Liver (tissue), 9 donors: Measurements from ENCODE around the gene MRPL9. TPM values are rescaled to one million over a fixed set of nuclear protein-coding genes. Genes with fewer than 3 reads are reported as not detected.

Experiments
- DNase-seq: peaks from one replicate; pipeline ENCODE4 v3.0.0-alpha.2; 2017; ENCODE audit warnings: low spot score
- H3K27ac ChIP-seq, 2 donors: one replicate each; pipeline ENCODE4 v1.7.0; 2013; ENCODE audit warnings: inconsistent platforms in 2 of 2, low read length in 2 of 2, control low read depth in 1 of 2, low read depth in 1 of 2, mild to moderate bottlenecking in 1 of 2
- H3K27me3 ChIP-seq, 4 donors: one replicate each; pipeline versions ENCODE4 v1.6.1 to v1.7.0; 2013; ENCODE audit warnings: low read length in 3 of 4, inconsistent platforms in 1 of 4, mild to moderate bottlenecking in 1 of 4, moderate library complexity in 1 of 4; ENCODE audit not compliant: control insufficient read depth in 4 of 4, insufficient read depth in 4 of 4
- H3K36me3 ChIP-seq, 4 donors: one replicate each; pipeline versions ENCODE4 v1.6.1 to v1.7.0; 2013; ENCODE audit warnings: low read length in 3 of 4, mild to moderate bottlenecking in 3 of 4, low read depth in 1 of 4, moderate library complexity in 1 of 4; ENCODE audit not compliant: control insufficient read depth in 4 of 4, insufficient read depth in 3 of 4
- H3K4me1 ChIP-seq, 4 donors: one replicate each; pipeline versions ENCODE4 v1.6.1 to v1.7.0; 2013; ENCODE audit warnings: low read length in 3 of 4, mild to moderate bottlenecking in 3 of 4, moderate library complexity in 1 of 4; ENCODE audit not compliant: control insufficient read depth in 4 of 4, insufficient read depth in 4 of 4
- H3K4me3 ChIP-seq, 3 donors: one replicate each; pipeline versions ENCODE4 v1.6.1 to v1.7.0; 2013; ENCODE audit warnings: low read length in 3 of 3, control low read depth in 1 of 3, low read depth in 1 of 3, mild to moderate bottlenecking in 1 of 3
- H3K9ac ChIP-seq, 2 donors: one replicate each; pipeline ENCODE4 v1.7.0; 2013; ENCODE audit warnings: low read length in 2 of 2, mild to moderate bottlenecking in 2 of 2, moderate library complexity in 2 of 2, control low read depth in 1 of 2, low read depth in 1 of 2
- H3K9me3 ChIP-seq, 4 donors: one replicate each; pipeline versions ENCODE4 v1.6.1 to v1.7.0; 2013; ENCODE audit warnings: low read length in 3 of 4; ENCODE audit not compliant: control insufficient read depth in 4 of 4
- FOXA1 ChIP-seq: IDR thresholded peaks from 2 replicates; pipeline ENCODE4 v1.6.1; 2016; ENCODE audit warnings: antibody characterized with exemption
- FOXA2 ChIP-seq: IDR thresholded peaks from 2 replicates; pipeline ENCODE4 v1.6.1; 2016; ENCODE audit warnings: antibody characterized with exemption
- HNF4A ChIP-seq, 2 donors: conservative IDR thresholded peaks; 2 replicates each; pipeline ENCODE4 v1.6.1; 2016; ENCODE audit warnings: antibody characterized with exemption in 2 of 2, mild to moderate bottlenecking in 2 of 2
- HNF4G ChIP-seq: IDR thresholded peaks from 2 replicates; pipeline ENCODE4 v1.6.1; 2016; ENCODE audit warnings: antibody characterized with exemption
- NR2F2 ChIP-seq: IDR thresholded peaks from 2 replicates; pipeline ENCODE4 v1.6.1; 2016; ENCODE audit warnings: antibody characterized with exemption
- RAD21 ChIP-seq, 2 donors: IDR thresholded peaks; 2 replicates each; pipeline ENCODE4 v1.6.1; 2016; ENCODE audit warnings: antibody characterized with exemption in 2 of 2, mild to moderate bottlenecking in 2 of 2
- REST ChIP-seq: IDR thresholded peaks from 2 replicates; pipeline ENCODE4 v1.6.1; 2016; ENCODE audit warnings: antibody characterized with exemption, mild to moderate bottlenecking
- RXRA ChIP-seq, 2 donors: IDR thresholded peaks; 2 replicates each; pipeline ENCODE4 v1.6.1; 2017 to 2018; ENCODE audit warnings: antibody characterized with exemption in 2 of 2, mild to moderate bottlenecking in 1 of 2
- SP1 ChIP-seq: IDR thresholded peaks from 2 replicates; pipeline ENCODE4 v1.6.1; 2018; ENCODE audit warnings: antibody characterized with exemption, mild to moderate bottlenecking
- TAF1 ChIP-seq: conservative IDR thresholded peaks from 2 replicates; pipeline ENCODE4 v1.6.1; 2016; ENCODE audit warnings: antibody characterized with exemption, mild to moderate bottlenecking
- YY1 ChIP-seq: IDR thresholded peaks from 2 replicates; pipeline ENCODE4 v1.6.1; 2016; ENCODE audit warnings: antibody characterized with exemption, mild to moderate bottlenecking
- ZBTB33 ChIP-seq: IDR thresholded peaks from 2 replicates; pipeline ENCODE4 v1.6.1; 2016; ENCODE audit warnings: antibody characterized with exemption
- WGBS: extraction: QIAGEN DNeasy Blood & Tissue Kit; methylation state at CpG from one replicate; pipeline ENCODE4 v1.1.7; 2013; 5-methylcytosine and 5-hydroxymethylcytosine counted together
- polyA plus RNA-seq, 2 donors: library from polyadenylated mRNA; stranded (reverse) in 1 of 2; unstranded in 1 of 2; fragments of 200-250 nt in 1 of 2; fragments of >200 nt in 1 of 2; fragmentation: Nextera tagmentation in 1 of 2; extraction: Ambion mirVana in 1 of 2; gene quantifications; one replicate each; pipeline versions ENCODE4 v1.2.1 to v1.2.3, GENCODE V29; 2013 to 2015
- total RNA-seq, 2 donors: library from RNA; depleted of rRNA; stranded (reverse); fragments of >200 nt; gene quantifications; one replicate each; pipeline ENCODE4 v1.2.3, GENCODE V29; 2014
- TF ChIP-seq, protein P1 (sequence below): fragments of 150-350 bp; IDR thresholded peaks from 2 replicates; pipeline ENCODE4 v1.5.1; 2017; ENCODE audit warnings: improper control_type of control experiment, low read depth, low read length; ENCODE audit not compliant: missing input control
- TF ChIP-seq, protein P2 (sequence below): IDR thresholded peaks from 2 replicates; pipeline ENCODE4 v1.6.1; 2016; ENCODE audit warnings: antibody characterized with exemption
- donor health status: healthy.
- donor health status: healthy.
- donor health status: healthy.
- donor health status: healthy.
- donor health status: healthy.

Gene MRPL9
- total and polyA plus RNA-seq, 4 donors = 22.5 to 43.5 (median 31.6) TPM

DNA sequence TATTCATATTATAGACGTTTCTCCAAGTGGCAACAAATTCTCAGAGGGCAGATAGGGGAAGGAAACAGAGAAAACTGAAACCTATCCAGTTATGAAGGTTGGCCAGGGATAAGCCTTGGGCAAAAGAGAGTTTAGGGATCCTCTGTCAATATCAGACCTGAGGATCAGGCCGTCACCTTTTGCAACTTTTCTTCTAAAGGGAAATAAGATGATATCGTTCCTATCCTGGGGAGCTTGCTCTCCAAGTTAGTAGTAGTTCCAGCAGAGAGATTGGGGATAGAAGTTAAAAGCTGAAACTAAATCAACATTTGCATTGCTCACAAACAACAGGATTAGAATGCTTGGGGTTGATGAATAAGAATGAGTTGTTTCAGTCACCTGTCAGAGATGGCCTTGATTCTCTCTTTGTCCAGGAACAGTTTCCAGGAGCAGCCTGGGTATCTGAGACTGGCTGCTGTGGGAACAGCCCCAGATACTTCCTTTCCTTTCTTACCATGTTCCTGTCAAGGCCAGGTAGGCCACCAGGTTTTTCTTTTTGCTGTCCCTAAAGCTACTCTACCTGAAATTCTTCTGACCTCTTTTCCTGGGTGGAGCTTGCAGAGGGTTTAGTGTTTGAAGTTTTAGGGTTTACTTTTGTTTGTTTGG, 39.4 kb downstream of the MRPL9 start:
- H3K4me3 ChIP-seq = no peak overlapping the region

DNA sequence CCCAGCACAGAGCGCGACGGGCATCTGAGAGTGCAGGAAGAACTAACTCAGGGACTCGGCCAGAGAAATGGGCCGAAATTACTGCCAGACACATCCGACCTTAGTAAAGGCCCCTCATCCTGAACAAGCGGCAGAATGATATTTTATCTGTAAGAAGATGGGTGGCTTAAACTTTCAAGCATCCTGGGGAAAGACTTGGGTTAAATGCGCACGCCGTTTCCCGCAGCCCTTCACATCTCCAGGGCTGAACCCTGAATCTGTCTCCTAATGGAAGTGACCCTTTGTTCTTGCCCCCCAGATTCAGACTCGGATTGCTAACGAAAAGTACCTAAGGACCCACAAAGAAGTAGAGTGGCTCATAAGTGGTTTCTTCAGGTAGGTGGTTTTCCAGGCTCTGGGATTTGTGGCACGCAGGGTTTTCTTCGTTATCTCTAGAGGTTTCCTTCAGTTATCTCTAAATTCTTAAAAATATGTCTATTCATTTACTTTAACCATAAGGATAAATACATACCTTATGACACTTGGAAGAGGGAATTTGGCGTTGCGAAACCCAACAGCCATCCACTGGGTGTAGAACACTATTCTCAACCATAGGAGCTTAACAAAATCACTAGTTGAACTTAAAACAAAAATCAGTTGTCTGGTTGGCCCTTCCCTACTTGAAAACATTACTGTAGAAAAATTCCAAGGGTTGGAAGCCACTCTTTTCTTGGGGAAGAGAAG, 41.3 kb downstream of the MRPL9 start:
- no peaks in the 10 kb centered on the region for H3K36me3 ChIP-seq
- TF ChIP-seq, protein P1, sequence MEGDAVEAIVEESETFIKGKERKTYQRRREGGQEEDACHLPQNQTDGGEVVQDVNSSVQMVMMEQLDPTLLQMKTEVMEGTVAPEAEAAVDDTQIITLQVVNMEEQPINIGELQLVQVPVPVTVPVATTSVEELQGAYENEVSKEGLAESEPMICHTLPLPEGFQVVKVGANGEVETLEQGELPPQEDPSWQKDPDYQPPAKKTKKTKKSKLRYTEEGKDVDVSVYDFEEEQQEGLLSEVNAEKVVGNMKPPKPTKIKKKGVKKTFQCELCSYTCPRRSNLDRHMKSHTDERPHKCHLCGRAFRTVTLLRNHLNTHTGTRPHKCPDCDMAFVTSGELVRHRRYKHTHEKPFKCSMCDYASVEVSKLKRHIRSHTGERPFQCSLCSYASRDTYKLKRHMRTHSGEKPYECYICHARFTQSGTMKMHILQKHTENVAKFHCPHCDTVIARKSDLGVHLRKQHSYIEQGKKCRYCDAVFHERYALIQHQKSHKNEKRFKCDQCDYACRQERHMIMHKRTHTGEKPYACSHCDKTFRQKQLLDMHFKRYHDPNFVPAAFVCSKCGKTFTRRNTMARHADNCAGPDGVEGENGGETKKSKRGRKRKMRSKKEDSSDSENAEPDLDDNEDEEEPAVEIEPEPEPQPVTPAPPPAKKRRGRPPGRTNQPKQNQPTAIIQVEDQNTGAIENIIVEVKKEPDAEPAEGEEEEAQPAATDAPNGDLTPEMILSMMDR = no peak
- TF ChIP-seq ZBTB33 (no peak), TAF1 (no peak), YY1 (no peak), SP1 (no peak), HNF4A (conservative IDR thresholded peaks at IDR 0.05) (no peak), NR2F2 (no peak), RAD21 (IDR thresholded peaks at IDR 0.05) (no peak)
- H3K27me3 ChIP-seq = no peaks in the 10 kb centered on the region
- no peaks in the 10 kb centered on the region for H3K9me3 ChIP-seq
- H3K9ac ChIP-seq = no peak overlapping the region
- no peak overlapping the region for H3K27ac ChIP-seq
- peak overlapping the region in 2 of 3 donors; percentile 50 to 65 for H3K4me3 ChIP-seq
- no peak for DNase-seq
- peaks cover 7 to 21% (median 15%) of the 10 kb centered on the region in 4 donors for H3K4me1 ChIP-seq
- WGBS = 43% methylated on average over 17 of the region's 17 CpGs

More for the DNA sequence above, 39.4 kb downstream of the MRPL9 start:
- no peaks in the 10 kb centered on the region for H3K27me3 ChIP-seq
- TF ChIP-seq REST = no peak
- TF ChIP-seq, protein P2, sequence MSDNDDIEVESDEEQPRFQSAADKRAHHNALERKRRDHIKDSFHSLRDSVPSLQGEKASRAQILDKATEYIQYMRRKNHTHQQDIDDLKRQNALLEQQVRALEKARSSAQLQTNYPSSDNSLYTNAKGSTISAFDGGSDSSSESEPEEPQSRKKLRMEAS = no peak
- TF ChIP-seq RAD21 (IDR thresholded peaks at IDR 0.05) = no peak
- TF ChIP-seq HNF4G = no peak
- no peak for TF ChIP-seq RXRA (IDR thresholded peaks at IDR 0.05)
- TF ChIP-seq FOXA1 = no peak
- TF ChIP-seq FOXA2 = no peak
- H3K9ac ChIP-seq = no peak overlapping the region
- 77% methylated on average over 3 of the region's 3 CpGs for WGBS
- DNase-seq = no peak
- no peaks in the 10 kb centered on the region for H3K9me3 ChIP-seq
- peaks cover 7 to 16% (median 14%) of the 10 kb centered on the region in 4 donors for H3K4me1 ChIP-seq
- no peaks in the 10 kb centered on the region for H3K36me3 ChIP-seq
- H3K27ac ChIP-seq = no peak overlapping the region
